Esophagus squamous epithelium (tissue), 4 donors: ENCODE measurements around the gene PGBD4.

Experiments used
- CTCF ChIP-seq, 6 experiments: fragments of 450-650 bp in 4 of 6; fragments of 200-600 bp in 2 of 6; sonication (generic) in 2 of 6; IDR thresholded peaks; one replicate each; pipeline ENCODE4 v1.5.1; 2016 to 2019; ENCODE audit warnings: antibody characterized with exemption in 6 of 6, mild to moderate bottlenecking in 4 of 6, moderate library complexity in 4 of 6
- POLR2A ChIP-seq, 4 donors: fragments of 450-650 bp; IDR thresholded peaks; one replicate each; pipeline ENCODE4 v1.6.1; 2017; ENCODE audit warnings: antibody characterized with exemption in 4 of 4, mild to moderate bottlenecking in 4 of 4, moderate library complexity in 3 of 4

- TF ChIP-seq CTCF (IDR thresholded peaks at IDR 0.05) (no peak), POLR2A (IDR thresholded peaks at IDR 0.05) (no peak)
Observed at GRCh38 chr15:34106423-34106822, 4.5 kb downstream of the PGBD4 start.
